HepG2 (cell line): ENCODE data around the gene SCRN3. TPM values are rescaled to one million over a fixed set of nuclear protein-coding genes. Genes with fewer than 3 reads are reported as not detected.

Experiments used
- ATAC-seq: fragments of 200-7000 bp; cut with Tn5 transposase; 3 replicates; pipeline ENCODE4 v1.9.1; 2020; ENCODE audit warnings: mild to moderate bottlenecking, moderate library complexity
- BruUV-seq: library from RNA; stranded (reverse); fragments of 400-500 nt; replicated peaks from 2 replicates; lab custom pipeline; 2021; lab: Mats Ljungman, UMichigan
- CTCF ChIA-PET: fragments of 300-600 bp; formaldehyde crosslinking; extraction: SDS; loops from one replicate; lab custom pipeline; 2021; ENCODE audit warnings: low total read pairs, inconsistent platforms, low intra/inter-chr PET ratio; lab: Yijun Ruan, JAX
- POLR2A ChIA-PET: fragments of 350-600 bp; sonication (Branson Sonifier 250); formaldehyde crosslinking; loops from one replicate; lab custom pipeline; 2020; ENCODE audit warnings: antibody characterized with exemption, inconsistent platforms; lab: Yijun Ruan, JAX
- DNase-seq: peaks from one replicate; pipeline ENCODE4 v3.0.0-alpha.2; 2015; ENCODE audit warnings: low spot score
- FAIRE-seq: peaks from 3 replicates; lab custom pipeline; 2011; peaks lifted over from hg19 to GRCh38; lab: Jason Lieb, UNC
- H2AFZ ChIP-seq: one replicate; pipeline ENCODE4 v1.6.1; 2011; ENCODE audit warnings: low read length, inconsistent platforms
- H3K27ac ChIP-seq: fragments of 300-600 bp; 3 replicates; pipeline ENCODE4 v1.8.0; 2011; ENCODE audit warnings: mixed run types, mild to moderate bottlenecking, mixed read lengths, low read length, inconsistent platforms; ENCODE audit not compliant: insufficient read depth; ENCODE audit errors: extremely low read length
- H3K27me3 ChIP-seq, 2 experiments: fragments of 200-600 bp in 1 of 2; 2 replicates in 1 of 2; 3 replicates in 1 of 2; pipeline versions ENCODE4 v1.6.0 to v1.8.0; 2011; ENCODE audit warnings: low read length in 2 of 2, mild to moderate bottlenecking in 2 of 2, moderate library complexity in 2 of 2, inconsistent platforms in 1 of 2; ENCODE audit not compliant: insufficient read depth in 2 of 2, control insufficient read depth in 1 of 2
- H3K36me3 ChIP-seq, 2 experiments: fragments of 200-600 bp in 1 of 2; replicated peaks in 1 of 2; 2 replicates in 1 of 2; 3 replicates in 1 of 2; pipeline versions ENCODE4 v1.5.1 to v1.8.0; 2011; ENCODE audit warnings: low read length in 2 of 2, inconsistent platforms in 1 of 2; ENCODE audit not compliant: insufficient read depth in 2 of 2, control insufficient read depth in 1 of 2
- H3K4me1 ChIP-seq: 2 replicates; pipeline ENCODE4 v1.5.1; 2012; ENCODE audit warnings: low read length, inconsistent platforms; ENCODE audit not compliant: insufficient read depth
- H3K4me2 ChIP-seq: 2 replicates; pipeline ENCODE4 v1.6.0; 2011; ENCODE audit warnings: low read depth, low read length, inconsistent platforms
- H3K4me3 ChIP-seq, 3 experiments: fragments of 200-600 bp in 1 of 3; sonication (generic), shearing (Covaris generic) in 1 of 3; replicated peaks in 1 of 3; 2 replicates each; pipeline ENCODE4 v1.5.1; 2011 to 2016; ENCODE audit warnings: low read length in 3 of 3, inconsistent platforms in 2 of 3, low read depth in 2 of 3, mild to moderate bottlenecking in 2 of 3, control low read depth in 1 of 3, mixed read lengths in 1 of 3; ENCODE audit not compliant: insufficient read depth in 1 of 3
- H3K79me2 ChIP-seq: one replicate; pipeline ENCODE4 v1.6.1; 2011; ENCODE audit warnings: low read length, inconsistent platforms; ENCODE audit not compliant: insufficient read depth
- H3K9ac ChIP-seq: 2 replicates; pipeline ENCODE4 v1.6.0; 2011; ENCODE audit warnings: mild to moderate bottlenecking, low read depth, low read length, inconsistent platforms; ENCODE audit not compliant: insufficient read depth
- H3K9me3 ChIP-seq: 2 replicates; pipeline ENCODE4 v1.5.1; 2012; ENCODE audit warnings: mild to moderate bottlenecking, low read length
- H4K20me1 ChIP-seq: 2 replicates; pipeline ENCODE4 v1.6.0; 2011; ENCODE audit warnings: inconsistent platforms, mild to moderate bottlenecking, low read length, moderate library complexity; ENCODE audit not compliant: insufficient read depth
- AGO2 ChIP-seq: fragments of 200-400 bp; formaldehyde crosslinking; optimal IDR thresholded peaks from 2 replicates; pipeline ENCODE3; 2017; ENCODE audit warnings: mild to moderate bottlenecking, low read depth, low read length, moderate library complexity
- ATF1 ChIP-seq: IDR thresholded peaks from 2 replicates; pipeline ENCODE4 v1.6.1; 2016; ENCODE audit warnings: mild to moderate bottlenecking, control low read depth
- BCLAF1 ChIP-seq: fragments of 450-650 bp; IDR thresholded peaks from 2 replicates; pipeline ENCODE4 v1.6.1; 2017; ENCODE audit warnings: mild to moderate bottlenecking
- ELF1 ChIP-seq: sonication (generic); formaldehyde crosslinking; IDR thresholded peaks from 2 replicates; pipeline ENCODE4 v1.4.0; 2020; ENCODE audit warnings: missing genetic modification reagents
- EP300 ChIP-seq, 3 experiments: sonication (generic) in 1 of 3; formaldehyde crosslinking in 1 of 3; IDR thresholded peaks; 2 replicates each; pipeline versions ENCODE4 v1.5.1 to v1.6.1; 2011 to 2020; ENCODE audit warnings: low read depth in 2 of 3, low read length in 2 of 3, borderline replicate concordance in 1 of 3, improper control_type of control experiment in 1 of 3, mild to moderate bottlenecking in 1 of 3, missing genetic modification reagents in 1 of 3, moderate library complexity in 1 of 3
- HNRNPK ChIP-seq: fragments of 200-400 bp; formaldehyde crosslinking; IDR thresholded peaks from 2 replicates; pipeline ENCODE4 v1.6.1; 2018; ENCODE audit warnings: low read length, low read depth, moderate library complexity, mild to moderate bottlenecking; ENCODE audit not compliant: poor library complexity, severe bottlenecking
- NONO ChIP-seq, 2 experiments: fragments of 450-650 bp in 1 of 2; sonication (generic) in 1 of 2; formaldehyde crosslinking in 1 of 2; IDR thresholded peaks in 1 of 2; conservative IDR thresholded peaks in 1 of 2; 2 replicates each; pipeline versions ENCODE4 v1.6.1 to v1.8.0; 2017 to 2022; ENCODE audit warnings: mild to moderate bottlenecking in 1 of 2, missing genetic modification reagents in 1 of 2, moderate library complexity in 1 of 2
- PAXIP1 ChIP-seq: sonication (generic); formaldehyde crosslinking; conservative IDR thresholded peaks from 2 replicates; pipeline ENCODE4 v1.4.0; 2020; ENCODE audit warnings: mild to moderate bottlenecking, missing genetic modification reagents, moderate library complexity
- PCBP1 ChIP-seq: fragments of 200-400 bp; formaldehyde crosslinking; IDR thresholded peaks from 2 replicates; pipeline ENCODE4 v1.6.1; 2017; ENCODE audit warnings: mild to moderate bottlenecking, low read depth, low read length, borderline replicate concordance
- PCBP2 ChIP-seq: fragments of 200-400 bp; formaldehyde crosslinking; optimal IDR thresholded peaks from 2 replicates; pipeline ENCODE3; 2018; ENCODE audit warnings: low read length, low read depth; ENCODE audit not compliant: poor library complexity, severe bottlenecking
- PHF21A ChIP-seq: sonication (generic); formaldehyde crosslinking; IDR thresholded peaks from 2 replicates; pipeline ENCODE4 v1.5.0; 2020; ENCODE audit warnings: mild to moderate bottlenecking, missing genetic modification reagents
- SIX1 ChIP-seq: sonication (generic); formaldehyde crosslinking; IDR thresholded peaks from 2 replicates; pipeline ENCODE4 v1.4.0; 2020; ENCODE audit warnings: missing genetic modification reagents, borderline replicate concordance
- ZNF3 ChIP-seq: IDR thresholded peaks from 2 replicates; pipeline ENCODE4 v1.7.0; 2017; ENCODE audit warnings: inconsistent platforms
- ZNF724P ChIP-seq: sonication (generic); formaldehyde crosslinking; IDR thresholded peaks from 2 replicates; pipeline ENCODE4 v1.8.0; 2022; ENCODE audit warnings: missing genetic modification reagents, borderline replicate concordance
- ZNF879 ChIP-seq: sonication (generic); formaldehyde crosslinking; IDR thresholded peaks from 2 replicates; pipeline ENCODE4 v1.8.1; 2023; ENCODE audit warnings: missing genetic modification reagents
- WGBS: methylation state at CpG from one replicate; pipeline ENCODE4 v1.1.6; 2017; ENCODE audit warnings: low lambda C conversion rate; 5-methylcytosine and 5-hydroxymethylcytosine counted together
- in situ Hi-C: cut with HindIII; loops from 2 replicates; pipeline ENCODE4 v1.10.0; 2017; ENCODE audit warnings: low pct_unique_long_range_greater_than_20kb; ENCODE audit not compliant: extremely low pct_ligation_motif_present
- intact Hi-C: fragments of 100-400 bp; cut with micrococcal nuclease; formaldehyde crosslinking; loops from one replicate; pipeline ENCODE4 v1.10.0; 2022; ENCODE audit not compliant: unreplicated experiment
- polyA plus RNA-seq, 8 experiments: library from polyadenylated mRNA; depleted of rRNA in 3 of 8; stranded (reverse) in 7 of 8; unstranded in 1 of 8; fragments of >200 nt; fragmentation: Illumina TruSeq in 4 of 8; extraction: Trizol in 4 of 8; gene quantifications; 2 replicates each; pipeline versions ENCODE4 v1.2.1 to v1.2.3, GENCODE V29; 2011 to 2016; ENCODE audit warnings: low read depth in 4 of 8, missing spikeins in 1 of 8, mixed read lengths in 1 of 8; ENCODE audit not compliant: insufficient read depth in 1 of 8
- total RNA-seq, 5 experiments: library from RNA; depleted of rRNA; stranded (reverse); fragments of >200 nt; fragmentation: Illumina TruSeq; extraction: Trizol; gene quantifications; 2 replicates each; pipeline ENCODE4 v1.2.3, GENCODE V29; 2016; ENCODE audit warnings: low read depth in 1 of 5

The SCRN3 gene
- total and polyA plus RNA-seq, 2 of the 13 experiments (the other 11 are each of a cell fraction or from before 2014, with no cell fraction given), result 6.6 to 11.3 TPM

- TF ChIP-seq ELF1 (CRISPR knock-in tag) (no peak), PHF21A (CRISPR knock-in tag) (no peak), ZNF879 (CRISPR knock-in tag) (no peak), NONO (IDR thresholded peaks at IDR 0.05) (no peak), NONO (CRISPR knock-in tag; conservative IDR thresholded peaks at IDR 0.05) (no peak), PAXIP1 (no peak), ZNF724P (no peak), ZNF3 (CRISPR knock-in tag) (no peak)
These were observed 54.7 kb downstream of the SCRN3 start (continued) for GRCh38 chr2:174450021-174450816.

- ATAC-seq (no peak), DNase-seq (no peak), FAIRE-seq (no peak)
- POLR2A ChIA-PET, result no interaction called here
- BruUV-seq, result no TSS peak
- in situ Hi-C loops (no loop called here), intact Hi-C loops (no loop called here)
- H3K9me3 ChIP-seq, result no peaks in the 10 kb centered on the region
- no peaks in the 10 kb centered on the region for H3K36me3 ChIP-seq
- no peaks in the 10 kb centered on the region; a peak in 1 of 5 replicates for H3K27me3 ChIP-seq
- H2AFZ ChIP-seq, result no peak overlapping the region
- CTCF ChIA-PET, result no interaction called here
- no peaks in the 10 kb centered on the region for H3K79me2 ChIP-seq
- no peaks in the 10 kb centered on the region for H3K4me1 ChIP-seq
- H3K9ac ChIP-seq, result no peak overlapping the region
- H4K20me1 ChIP-seq, result no peaks in the 10 kb centered on the region
- H3K4me3 ChIP-seq, result no peak overlapping the region
- no peak overlapping the region for H3K27ac ChIP-seq
- WGBS, result 31% methylated on average over 2 of the region's 2 CpGs
- no peak for TF ChIP-seq EP300 (IDR thresholded peaks at IDR 0.05; ENCODE audit: low read depth in 2 of 2, low read length in 2 of 2)
- TF ChIP-seq EP300 (CRISPR knock-in tag; IDR thresholded peaks at IDR 0.05; ENCODE audit: borderline replicate concordance), result no peak
- TF ChIP-seq HNRNPK, result peak; percentile 87
- TF ChIP-seq NONO (IDR thresholded peaks at IDR 0.05), result 0 out of 2 replicates have a peak, but pooled peaks have one; percentile 42
- no peak for TF ChIP-seq NONO (CRISPR knock-in tag; conservative IDR thresholded peaks at IDR 0.05)
- TF ChIP-seq SIX1 (CRISPR knock-in tag), result no peak
- TF ChIP-seq PCBP1, result 0 out of 2 replicates have a peak, but pooled peaks have one; percentile 72
- TF ChIP-seq AGO2, result no peak
- peak; percentile 96 for TF ChIP-seq PCBP2
- TF ChIP-seq BCLAF1, result no peak
- no peak for TF ChIP-seq ATF1 (CRISPR knock-in tag)
- H3K4me2 ChIP-seq, result no peak overlapping the region
These were observed 59.0 kb downstream of the SCRN3 start for GRCh38 chr2:174454566-174454965.
